ENCODE measurements around the gene RERE. TPM values are rescaled to one million over a fixed set of nuclear protein-coding genes. Genes with fewer than 3 reads are reported as not detected.
A peak's percentile ranks its signal among the peaks of the same experiment; 100 is the strongest.
"Not testable (repeated sequence)": the region's sequence is repeated elsewhere in the genome, so short reads cannot be mapped to it uniquely, and the experiment has no call there.

RERE gene
- total and polyA plus RNA-seq, 4 donors, result 26.8 to 133 (median 82.7) TPM

GRCh38 chr1:8830732-8831131 lies 13.3 kb upstream of the RERE start:
- WGBS, 2 donors, result 78 to 88% methylated on average over 10 of the region's 10 CpGs
- intact Hi-C loops (cut with DNase I); H3K9me3 ChIP-seq (ENCODE audit: control insufficient read depth, low read length); H3K4me1 ChIP-seq (ENCODE audit: control insufficient read depth in 1 of 2, insufficient read depth in 2 of 2, low read length in 2 of 2); H3K27me3 ChIP-seq (ENCODE audit: control insufficient read depth in 1 of 2, insufficient read depth in 2 of 2, low read length in 1 of 2); H3K27ac ChIP-seq (ENCODE audit: low read depth in 1 of 2, low read length in 2 of 2); H3K4me3 ChIP-seq (ENCODE audit: low read length in 2 of 2); ATAC-seq (ENCODE audit: low FRiP score); H3K36me3 ChIP-seq (ENCODE audit: control insufficient read depth in 1 of 2, insufficient read depth in 2 of 2, low read length in 1 of 2): not testable (repeated sequence)
- DNase-seq, result peak in 1 of 2 donors; percentile 45

GRCh38 chr1:8825985-8826481 lies 8.6 kb upstream of the RERE start:
- Histone ChIP-seq H3K27me3 (ENCODE audit: control insufficient read depth in 1 of 2, insufficient read depth in 2 of 2, low read length in 1 of 2) (no peaks in the 10 kb centered on the region), H3K27ac (ENCODE audit: low read depth in 1 of 2, low read length in 2 of 2) (no peak overlapping the region), H3K36me3 (ENCODE audit: control insufficient read depth in 1 of 2, insufficient read depth in 2 of 2, low read length in 1 of 2) (no peaks in the 10 kb centered on the region), H3K9me3 (ENCODE audit: control insufficient read depth, low read length) (no peaks in the 10 kb centered on the region), H3K4me3 (ENCODE audit: low read length in 2 of 2) (no peak overlapping the region), H3K4me1 (ENCODE audit: control insufficient read depth in 1 of 2, insufficient read depth in 2 of 2, low read length in 2 of 2) (no peaks in the 10 kb centered on the region)
- DNase-seq (no peak), ATAC-seq (ENCODE audit: low FRiP score) (no peak)
- intact Hi-C loops (cut with DNase I), result no loop called here
- WGBS, 2 donors, result 82 to 86% methylated on average over 10 of the region's 10 CpGs

DNA sequence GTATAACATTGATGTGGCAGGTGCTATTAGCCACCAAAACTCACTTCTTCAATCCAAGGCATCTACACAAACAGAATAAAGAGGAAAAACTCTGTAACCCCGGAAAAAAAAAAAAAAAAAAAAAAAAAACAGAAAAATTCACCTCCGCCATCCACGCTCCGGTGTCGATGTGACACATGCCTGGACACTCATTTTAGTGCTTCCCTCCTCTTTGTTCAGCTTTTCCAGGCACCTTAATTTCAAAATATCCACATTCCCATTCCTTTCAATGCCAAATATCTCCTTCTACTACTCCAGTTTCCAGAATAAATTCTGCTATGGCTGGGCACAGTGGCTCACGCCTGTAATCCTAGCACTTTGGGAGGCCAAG lies 5.8 kb upstream of the RERE start:
- Histone ChIP-seq H3K9me3 (ENCODE audit: control insufficient read depth, low read length) (no peaks in the 10 kb centered on the region), H3K36me3 (ENCODE audit: control insufficient read depth in 1 of 2, insufficient read depth in 2 of 2, low read length in 1 of 2) (no peaks in the 10 kb centered on the region), H3K27ac (ENCODE audit: low read depth in 1 of 2, low read length in 2 of 2) (no peak overlapping the region), H3K4me3 (ENCODE audit: low read length in 2 of 2) (no peak overlapping the region), H3K27me3 (ENCODE audit: control insufficient read depth in 1 of 2, insufficient read depth in 2 of 2, low read length in 1 of 2) (no peaks in the 10 kb centered on the region), H3K4me1 (ENCODE audit: control insufficient read depth in 1 of 2, insufficient read depth in 2 of 2, low read length in 2 of 2) (no peaks in the 10 kb centered on the region)
- intact Hi-C loops (cut with DNase I), result no loop called here
- WGBS, 2 donors, result 78 to 79% methylated on average over 6 of the region's 6 CpGs
- ATAC-seq (ENCODE audit: low FRiP score), result no peak
- DNase-seq, result no peak

GRCh38 chr1:8822373-8823294 lies 5.2 kb upstream of the RERE start:
- DNase-seq (no peak), ATAC-seq (ENCODE audit: low FRiP score) (no peak)
- Histone ChIP-seq H3K4me1 (ENCODE audit: control insufficient read depth in 1 of 2, insufficient read depth in 2 of 2, low read length in 2 of 2) (no peaks in the 10 kb centered on the region), H3K9me3 (ENCODE audit: control insufficient read depth, low read length) (no peaks in the 10 kb centered on the region), H3K36me3 (ENCODE audit: control insufficient read depth in 1 of 2, insufficient read depth in 2 of 2, low read length in 1 of 2) (no peaks in the 10 kb centered on the region), H3K27ac (ENCODE audit: low read depth in 1 of 2, low read length in 2 of 2) (no peak overlapping the region), H3K4me3 (ENCODE audit: low read length in 2 of 2) (no peak overlapping the region), H3K27me3 (ENCODE audit: control insufficient read depth in 1 of 2, insufficient read depth in 2 of 2, low read length in 1 of 2) (no peaks in the 10 kb centered on the region)
- intact Hi-C loops (cut with DNase I), result no loop called here
- WGBS, 2 donors, result 66 to 70% methylated on average over 10 of the region's 10 CpGs

- ATAC-seq (ENCODE audit: low FRiP score), result no peak
- no peak overlapping the region for H3K4me3 ChIP-seq (ENCODE audit: low read length in 2 of 2)
- intact Hi-C loops (cut with DNase I), result no loop called here
- no peaks in the 10 kb centered on the region for H3K9me3 ChIP-seq (ENCODE audit: control insufficient read depth, low read length)
- no peaks in the 10 kb centered on the region for H3K27me3 ChIP-seq (ENCODE audit: control insufficient read depth in 1 of 2, insufficient read depth in 2 of 2, low read length in 1 of 2)
- H3K4me1 ChIP-seq (ENCODE audit: control insufficient read depth in 1 of 2, insufficient read depth in 2 of 2, low read length in 2 of 2), result no peaks in the 10 kb centered on the region
- H3K27ac ChIP-seq (ENCODE audit: low read depth in 1 of 2, low read length in 2 of 2), result no peak overlapping the region
- WGBS, 2 donors, result 75 to 78% methylated on average over 2 of the region's 2 CpGs
- no peak for DNase-seq
- H3K36me3 ChIP-seq (ENCODE audit: control insufficient read depth in 1 of 2, insufficient read depth in 2 of 2, low read length in 1 of 2), result no peaks in the 10 kb centered on the region
Observed at GRCh38 chr1:8821084-8821483, 3.6 kb upstream of the RERE start.

GRCh38 chr1:8818789-8819188 lies 1.3 kb upstream of the RERE start:
- intact Hi-C loops (cut with DNase I); H3K36me3 ChIP-seq (ENCODE audit: control insufficient read depth in 1 of 2, insufficient read depth in 2 of 2, low read length in 1 of 2); DNase-seq; H3K4me1 ChIP-seq (ENCODE audit: control insufficient read depth in 1 of 2, insufficient read depth in 2 of 2, low read length in 2 of 2); H3K27me3 ChIP-seq (ENCODE audit: control insufficient read depth in 1 of 2, insufficient read depth in 2 of 2, low read length in 1 of 2); H3K27ac ChIP-seq (ENCODE audit: low read depth in 1 of 2, low read length in 2 of 2); H3K9me3 ChIP-seq (ENCODE audit: control insufficient read depth, low read length); ATAC-seq (ENCODE audit: low FRiP score): not testable (repeated sequence)
- H3K4me3 ChIP-seq (ENCODE audit: low read length in 2 of 2), result peak overlapping the region in 1 of 2 donors; percentile 99
- 90 to 92% methylated on average over 11 to 13 of the region's 13 CpGs for WGBS, 2 donors

GRCh38 chr1:8818325-8818775 lies 910 bp upstream of the RERE start:
- no peaks in the 10 kb centered on the region for H3K9me3 ChIP-seq (ENCODE audit: control insufficient read depth, low read length)
- ATAC-seq (ENCODE audit: low FRiP score) (no peak), DNase-seq (peak in 1 of 2 donors; percentile 52)
- no peak overlapping the region for H3K27ac ChIP-seq (ENCODE audit: low read depth in 1 of 2, low read length in 2 of 2)
- H3K36me3 ChIP-seq (ENCODE audit: control insufficient read depth in 1 of 2, insufficient read depth in 2 of 2, low read length in 1 of 2), result no peaks in the 10 kb centered on the region
- WGBS, 2 donors, result 14 to 19% methylated on average over 4 of the region's 4 CpGs
- H3K4me1 ChIP-seq (ENCODE audit: control insufficient read depth in 1 of 2, insufficient read depth in 2 of 2, low read length in 2 of 2), result no peaks in the 10 kb centered on the region
- no peaks in the 10 kb centered on the region for H3K27me3 ChIP-seq (ENCODE audit: control insufficient read depth in 1 of 2, insufficient read depth in 2 of 2, low read length in 1 of 2)
- intact Hi-C loops (cut with DNase I), result no loop called here
- peak overlapping the region; percentile 63 to 99 for H3K4me3 ChIP-seq (ENCODE audit: low read length in 2 of 2)

GRCh38 chr1:8816831-8817411 lies 519 bp downstream of the RERE start:
- intact Hi-C loops (cut with DNase I), result no loop called here
- H3K4me3 ChIP-seq (ENCODE audit: low read length in 2 of 2), result peak overlapping the region; percentile 51 to 94
- no peaks in the 10 kb centered on the region for H3K27me3 ChIP-seq (ENCODE audit: control insufficient read depth in 1 of 2, insufficient read depth in 2 of 2, low read length in 1 of 2)
- DNase-seq (peak; percentile 53 to 74), ATAC-seq (ENCODE audit: low FRiP score) (peak; percentile 57)
- peak overlapping the region in 1 of 2 donors; percentile 6 for H3K27ac ChIP-seq (ENCODE audit: low read depth in 1 of 2, low read length in 2 of 2)
- 0% methylated on average over 41 of the region's 41 CpGs for WGBS, 2 donors
- no peaks in the 10 kb centered on the region for H3K9me3 ChIP-seq (ENCODE audit: control insufficient read depth, low read length)
- no peaks in the 10 kb centered on the region for H3K36me3 ChIP-seq (ENCODE audit: control insufficient read depth in 1 of 2, insufficient read depth in 2 of 2, low read length in 1 of 2)
- H3K4me1 ChIP-seq (ENCODE audit: control insufficient read depth in 1 of 2, insufficient read depth in 2 of 2, low read length in 2 of 2), result no peaks in the 10 kb centered on the region
